NB4 (cell line): ENCODE results near the gene DIDO1.

Experiments used
- DNase-seq: peaks from one replicate; pipeline ENCODE4 v3.0.0; 2010; ENCODE audit warnings: low read depth
- H3K4me3 ChIP-seq: one replicate; pipeline ENCODE4 v1.5.1; 2011; ENCODE audit warnings: mild to moderate bottlenecking, low read depth, low read length, moderate library complexity
- MAX ChIP-seq: IDR thresholded peaks from 2 replicates; pipeline ENCODE4 v1.6.1; 2011; ENCODE audit warnings: low read depth, low read length
- MYC ChIP-seq: IDR thresholded peaks from 2 replicates; pipeline ENCODE4 v1.6.1; 2011; ENCODE audit warnings: low read depth, low read length
- POLR2A ChIP-seq: IDR thresholded peaks from 2 replicates; pipeline ENCODE4 v1.6.1; 2011; ENCODE audit warnings: mild to moderate bottlenecking; ENCODE audit not compliant: insufficient read length; ENCODE audit errors: extremely low read depth
- TF ChIP-seq, protein P1 (sequence below): IDR thresholded peaks from one replicate; pipeline ENCODE4 v1.5.1; 2012; ENCODE audit warnings: low read depth, low read length

The DIDO1 gene

DNA sequence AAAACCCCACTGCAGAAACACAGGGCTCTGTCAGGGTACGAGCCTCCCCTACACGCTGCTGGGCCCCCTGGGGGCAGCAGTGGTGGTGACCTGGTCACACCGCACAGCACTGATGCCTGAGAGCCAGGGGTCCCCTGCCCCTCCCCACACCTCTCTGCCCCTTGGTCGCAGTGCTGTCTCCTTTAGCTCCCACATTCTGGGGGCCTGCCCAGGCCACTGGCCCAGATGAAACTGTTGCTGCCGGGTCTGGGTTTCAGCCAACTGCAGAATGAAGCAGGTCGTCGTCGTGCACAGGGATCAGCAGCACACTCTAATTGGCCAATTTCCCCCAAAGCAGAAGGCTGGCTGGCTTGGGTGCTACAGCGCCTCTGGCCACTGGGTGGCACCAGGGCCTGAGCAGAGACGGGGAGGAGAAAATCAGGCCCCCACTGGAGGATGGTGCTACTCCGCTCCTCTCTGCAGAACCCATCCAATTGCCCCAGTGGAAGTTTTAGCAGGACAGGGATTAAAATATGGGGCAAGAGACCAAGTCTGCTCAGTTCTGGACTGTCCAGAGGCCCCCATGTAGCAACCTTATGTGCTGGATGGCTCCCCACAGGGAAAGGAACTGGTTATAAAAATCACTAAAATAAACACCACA is 26.1 kb downstream of the DIDO1 start:
- no peak overlapping the region for H3K4me3 ChIP-seq
- TF ChIP-seq MAX (no peak), POLR2A (peak; percentile 28)
- TF ChIP-seq, protein P1, sequence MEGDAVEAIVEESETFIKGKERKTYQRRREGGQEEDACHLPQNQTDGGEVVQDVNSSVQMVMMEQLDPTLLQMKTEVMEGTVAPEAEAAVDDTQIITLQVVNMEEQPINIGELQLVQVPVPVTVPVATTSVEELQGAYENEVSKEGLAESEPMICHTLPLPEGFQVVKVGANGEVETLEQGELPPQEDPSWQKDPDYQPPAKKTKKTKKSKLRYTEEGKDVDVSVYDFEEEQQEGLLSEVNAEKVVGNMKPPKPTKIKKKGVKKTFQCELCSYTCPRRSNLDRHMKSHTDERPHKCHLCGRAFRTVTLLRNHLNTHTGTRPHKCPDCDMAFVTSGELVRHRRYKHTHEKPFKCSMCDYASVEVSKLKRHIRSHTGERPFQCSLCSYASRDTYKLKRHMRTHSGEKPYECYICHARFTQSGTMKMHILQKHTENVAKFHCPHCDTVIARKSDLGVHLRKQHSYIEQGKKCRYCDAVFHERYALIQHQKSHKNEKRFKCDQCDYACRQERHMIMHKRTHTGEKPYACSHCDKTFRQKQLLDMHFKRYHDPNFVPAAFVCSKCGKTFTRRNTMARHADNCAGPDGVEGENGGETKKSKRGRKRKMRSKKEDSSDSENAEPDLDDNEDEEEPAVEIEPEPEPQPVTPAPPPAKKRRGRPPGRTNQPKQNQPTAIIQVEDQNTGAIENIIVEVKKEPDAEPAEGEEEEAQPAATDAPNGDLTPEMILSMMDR = peak; percentile 62
- peak; percentile 74 for DNase-seq

DNA sequence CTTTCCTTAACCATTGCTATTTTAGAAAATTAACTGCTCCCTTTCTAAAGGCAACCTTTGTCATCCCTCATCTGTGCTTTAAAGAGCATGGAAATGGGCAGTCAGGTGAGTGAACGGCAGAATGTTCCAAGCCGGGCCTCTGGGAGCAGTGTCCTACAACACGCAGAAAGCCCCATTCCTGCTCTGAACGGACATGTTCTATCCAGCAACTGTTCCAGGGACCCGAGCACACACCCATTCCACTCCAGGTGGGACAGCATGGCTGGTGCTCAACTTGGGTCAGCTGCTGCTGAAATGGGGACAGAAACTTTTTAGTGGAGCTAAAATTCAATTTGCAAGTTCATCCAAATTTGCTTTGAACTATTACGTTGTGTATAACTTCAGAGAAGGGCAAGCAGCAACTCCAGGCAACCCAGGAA is 26.7 kb downstream of the DIDO1 start:
- no peak for DNase-seq
- no peak overlapping the region for H3K4me3 ChIP-seq
- no peak for TF ChIP-seq POLR2A
- no peak for TF ChIP-seq MAX
- TF ChIP-seq, protein P1 = no peak
- TF ChIP-seq MYC = no peak

- TF ChIP-seq POLR2A (no peak), MYC (no peak), MAX (no peak)
- TF ChIP-seq, protein P1 = no peak
- no peak for DNase-seq
- no peak overlapping the region for H3K4me3 ChIP-seq
Measured at GRCh38 chr20:62898970-62899632, 27.2 kb downstream of the DIDO1 start.

- H3K4me3 ChIP-seq = no peak overlapping the region
- TF ChIP-seq POLR2A (no peak), MAX (no peak), MYC (no peak)
- TF ChIP-seq, protein P1 = no peak
- no peak for DNase-seq
Measured at GRCh38 chr20:62898093-62898964, 28.0 kb downstream of the DIDO1 start.

GRCh38 chr20:62897666-62898065 is 28.6 kb downstream of the DIDO1 start:
- no peak for DNase-seq
- no peak overlapping the region for H3K4me3 ChIP-seq
- TF ChIP-seq POLR2A = no peak
- TF ChIP-seq, protein P1 = no peak
- TF ChIP-seq MAX = no peak
- no peak for TF ChIP-seq MYC
